ENCODE data around the gene FABP1.
A peak's percentile ranks its signal among the peaks of the same experiment; 100 is the strongest.

The FABP1 gene

GRCh38 chr2:88127888-88128653 is at the start of gene FABP1:
Gene FABP1, minus strand, starts transcription at chr2:88128062. Its CDS starts 45 bp downstream, at chr2:88128017.
- DNase-seq (ENCODE audit: low read depth) = no peak
- no peak within 1 kb of the TSS for H3K4me3 ChIP-seq (ENCODE audit: low read depth, low read length)
- TF ChIP-seq CTCF (conservative IDR thresholded peaks at IDR 0.05; ENCODE audit: low read depth, low read length) = no peak

- no peak overlapping the region for H3K4me3 ChIP-seq (ENCODE audit: low read depth, low read length)
- TF ChIP-seq CTCF (conservative IDR thresholded peaks at IDR 0.05; ENCODE audit: low read depth, low read length) = no peak
- DNase-seq (ENCODE audit: low read depth) = no peak
These were observed 49.7 kb upstream of the FABP1 start for GRCh38 chr2:88177556-88177955.

DNA sequence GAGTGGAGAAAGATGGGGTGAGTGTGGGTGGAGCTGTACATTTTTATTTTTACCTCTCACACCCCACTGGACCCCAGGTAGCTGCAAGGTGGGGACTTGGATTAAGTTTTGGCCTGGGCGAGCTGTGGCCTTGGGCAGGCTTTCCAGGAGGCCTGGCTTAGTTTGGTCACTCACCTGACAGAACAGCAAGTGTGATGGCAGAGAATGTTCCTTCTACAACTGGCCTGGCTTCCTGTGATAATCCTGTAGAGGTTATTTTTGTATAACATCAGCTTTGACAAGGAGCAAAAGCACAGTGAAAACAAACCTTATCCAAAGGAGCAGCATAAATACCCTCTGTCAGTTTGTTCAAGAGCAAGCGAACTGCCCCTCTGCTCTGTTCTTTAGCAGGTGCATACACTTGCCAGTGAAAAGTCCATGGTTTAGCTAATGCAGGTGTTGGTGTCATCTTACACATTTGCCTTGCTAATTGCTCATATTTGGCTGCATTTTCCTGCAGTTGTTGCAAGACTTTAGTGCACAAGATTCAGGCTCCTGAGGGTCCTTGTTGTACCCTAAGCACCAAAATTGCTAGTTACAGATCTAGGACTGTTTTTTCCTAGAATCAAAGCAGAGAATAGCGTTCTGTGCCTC is 48.6 kb upstream of the FABP1 start:
- no peak for TF ChIP-seq CTCF (conservative IDR thresholded peaks at IDR 0.05; ENCODE audit: low read depth, low read length)
- H3K4me3 ChIP-seq (ENCODE audit: low read depth, low read length) = no peak overlapping the region
- DNase-seq (ENCODE audit: low read depth) = no peak

DNA sequence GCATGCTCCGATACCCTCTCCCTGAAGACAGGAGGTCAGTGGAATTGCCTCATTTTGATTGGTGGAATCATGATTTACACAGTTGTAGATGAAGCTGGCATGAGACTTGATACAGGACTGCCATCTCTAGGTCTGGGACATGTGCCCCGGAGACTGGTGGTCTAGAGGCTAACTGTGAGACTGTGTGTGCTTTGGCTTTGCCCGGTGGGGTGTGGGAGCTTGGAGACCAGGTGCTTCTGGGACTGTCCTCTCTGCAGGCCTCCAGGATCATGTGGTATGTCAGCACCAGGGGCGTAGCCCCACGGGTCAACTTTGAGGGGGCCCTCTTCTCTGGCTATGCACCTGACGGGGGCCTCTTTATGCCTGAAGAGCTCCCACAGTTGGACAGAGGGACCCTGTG is 45.0 kb upstream of the FABP1 start:
- no peak for DNase-seq (ENCODE audit: low read depth)
- no peak overlapping the region for H3K4me3 ChIP-seq (ENCODE audit: low read depth, low read length)
- TF ChIP-seq CTCF (conservative IDR thresholded peaks at IDR 0.05; ENCODE audit: low read depth, low read length) = no peak

GRCh38 chr2:88171966-88172365 is 44.1 kb upstream of the FABP1 start:
- no peak for TF ChIP-seq CTCF (conservative IDR thresholded peaks at IDR 0.05; ENCODE audit: low read depth, low read length)
- no peak overlapping the region for H3K4me3 ChIP-seq (ENCODE audit: low read depth, low read length)
- no peak for DNase-seq (ENCODE audit: low read depth)

GRCh38 chr2:88170472-88170892 is 42.6 kb upstream of the FABP1 start:
- no peak for TF ChIP-seq CTCF (conservative IDR thresholded peaks at IDR 0.05; ENCODE audit: low read depth, low read length)
- peak overlapping the region; percentile 54 for H3K4me3 ChIP-seq (ENCODE audit: low read depth, low read length)
- peak; percentile 10 for DNase-seq (ENCODE audit: low read depth)

DNA sequence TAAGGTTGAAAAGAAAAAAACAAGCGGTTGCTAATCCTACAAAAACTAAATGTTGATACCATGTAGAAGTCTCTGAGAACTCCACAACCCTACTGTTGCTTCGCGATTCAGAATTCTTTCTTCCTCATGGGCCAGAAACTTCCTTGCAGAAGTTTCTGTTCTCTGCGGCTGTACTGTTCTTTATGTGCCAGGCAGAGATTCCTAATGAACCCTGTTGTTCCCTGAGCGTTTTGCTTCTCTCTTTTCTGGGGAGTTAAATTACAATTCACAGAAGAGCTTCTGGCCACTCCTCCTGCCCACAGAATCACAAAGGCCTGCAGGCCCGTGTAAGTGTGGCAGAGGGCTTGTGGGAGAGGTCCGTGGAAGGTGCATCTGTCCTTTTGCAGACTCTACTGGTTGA is 40.5 kb upstream of the FABP1 start:
- H3K4me3 ChIP-seq (ENCODE audit: low read depth, low read length) = no peak overlapping the region
- TF ChIP-seq CTCF (conservative IDR thresholded peaks at IDR 0.05; ENCODE audit: low read depth, low read length) = no peak
- no peak for DNase-seq (ENCODE audit: low read depth)
